Omental fat pad (tissue), 4 donors: Measurements from ENCODE around the gene VAPA. TPM values are rescaled to one million over a fixed set of nuclear protein-coding genes. Genes with fewer than 3 reads are reported as not detected.

Experiments used
- ATAC-seq: fragments of 150-250 bp; one replicate; pipeline ENCODE4 v1.9.1; 2016; ENCODE audit warnings: mild to moderate bottlenecking, moderate library complexity; ENCODE audit not compliant: low FRiP score
- DNase-seq: peaks from one replicate; pipeline ENCODE4 v3.0.0-alpha.2; 2019; ENCODE audit warnings: low spot score
- CTCF ChIP-seq, 3 donors: fragments of 450-650 bp; IDR thresholded peaks; one replicate each; pipeline ENCODE4 v1.5.1; 2016 to 2017; ENCODE audit warnings: antibody characterized with exemption in 3 of 3, mild to moderate bottlenecking in 3 of 3, moderate library complexity in 2 of 3
- total RNA-seq, 4 donors: library from RNA; depleted of rRNA; stranded (reverse); fragments of >200 nt; gene quantifications; one replicate each; pipeline ENCODE4 v1.1.0, GENCODE V29; 2016

VAPA gene
- total RNA-seq, 4 donors from 2014 or later, result 173 to 345 (median 246) TPM

- DNase-seq (no peak), ATAC-seq (no peak)
- no peak for TF ChIP-seq CTCF (IDR thresholded peaks at IDR 0.05)
Observed at GRCh38 chr18:9934274-9934673, 20.5 kb downstream of the VAPA start.

- TF ChIP-seq CTCF (IDR thresholded peaks at IDR 0.05), result no peak
- no peak for DNase-seq
- no peak for ATAC-seq
Observed at GRCh38 chr18:9941103-9941502, 27.3 kb downstream of the VAPA start.

GRCh38 chr18:9941660-9942059 is 27.8 kb downstream of the VAPA start:
- no peak for TF ChIP-seq CTCF (IDR thresholded peaks at IDR 0.05)
- no peak for ATAC-seq
- no peak for DNase-seq

- ATAC-seq, result no peak
- no peak for DNase-seq
- no peak for TF ChIP-seq CTCF (IDR thresholded peaks at IDR 0.05)
Observed at GRCh38 chr18:9943311-9943710, 29.5 kb downstream of the VAPA start.

- DNase-seq, result no peak
- ATAC-seq, result no peak
- no peak for TF ChIP-seq CTCF (IDR thresholded peaks at IDR 0.05)
Observed at GRCh38 chr18:9944805-9945204, 31.0 kb downstream of the VAPA start.

GRCh38 chr18:9946831-9947230 is 33.0 kb downstream of the VAPA start:
- no peak for TF ChIP-seq CTCF (IDR thresholded peaks at IDR 0.05)
- DNase-seq (no peak), ATAC-seq (no peak)

- DNase-seq, result no peak
- no peak for ATAC-seq
- TF ChIP-seq CTCF (IDR thresholded peaks at IDR 0.05), result no peak
Observed at GRCh38 chr18:9947248-9947647, 33.4 kb downstream of the VAPA start.
